Measurements from ENCODE around the gene BBOF1.
"Not testable (repeated sequence)": the region's sequence is repeated elsewhere in the genome, so short reads cannot be mapped to it uniquely, and the experiment has no call there.

BBOF1 gene, protein sequence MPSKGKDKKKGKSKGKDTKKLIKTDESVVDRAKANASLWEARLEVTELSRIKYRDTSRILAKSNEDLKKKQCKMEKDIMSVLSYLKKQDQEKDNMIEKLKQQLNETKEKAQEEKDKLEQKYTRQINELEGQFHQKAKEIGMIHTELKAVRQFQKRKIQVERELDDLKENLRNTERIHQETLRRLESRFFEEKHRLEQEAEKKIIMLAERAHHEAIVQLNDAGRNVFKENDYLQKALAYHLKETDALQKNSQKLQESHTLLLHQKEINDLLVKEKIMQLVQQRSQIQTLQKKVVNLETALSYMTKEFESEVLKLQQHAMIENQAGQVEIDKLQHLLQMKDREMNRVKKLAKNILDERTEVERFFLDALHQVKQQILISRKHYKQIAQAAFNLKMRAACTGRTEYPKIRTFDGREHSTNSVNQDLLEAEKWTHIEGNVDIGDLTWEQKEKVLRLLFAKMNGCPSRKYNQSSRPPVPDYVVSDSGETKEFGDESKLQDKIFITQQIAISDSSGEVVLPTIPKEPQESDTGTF

DNA sequence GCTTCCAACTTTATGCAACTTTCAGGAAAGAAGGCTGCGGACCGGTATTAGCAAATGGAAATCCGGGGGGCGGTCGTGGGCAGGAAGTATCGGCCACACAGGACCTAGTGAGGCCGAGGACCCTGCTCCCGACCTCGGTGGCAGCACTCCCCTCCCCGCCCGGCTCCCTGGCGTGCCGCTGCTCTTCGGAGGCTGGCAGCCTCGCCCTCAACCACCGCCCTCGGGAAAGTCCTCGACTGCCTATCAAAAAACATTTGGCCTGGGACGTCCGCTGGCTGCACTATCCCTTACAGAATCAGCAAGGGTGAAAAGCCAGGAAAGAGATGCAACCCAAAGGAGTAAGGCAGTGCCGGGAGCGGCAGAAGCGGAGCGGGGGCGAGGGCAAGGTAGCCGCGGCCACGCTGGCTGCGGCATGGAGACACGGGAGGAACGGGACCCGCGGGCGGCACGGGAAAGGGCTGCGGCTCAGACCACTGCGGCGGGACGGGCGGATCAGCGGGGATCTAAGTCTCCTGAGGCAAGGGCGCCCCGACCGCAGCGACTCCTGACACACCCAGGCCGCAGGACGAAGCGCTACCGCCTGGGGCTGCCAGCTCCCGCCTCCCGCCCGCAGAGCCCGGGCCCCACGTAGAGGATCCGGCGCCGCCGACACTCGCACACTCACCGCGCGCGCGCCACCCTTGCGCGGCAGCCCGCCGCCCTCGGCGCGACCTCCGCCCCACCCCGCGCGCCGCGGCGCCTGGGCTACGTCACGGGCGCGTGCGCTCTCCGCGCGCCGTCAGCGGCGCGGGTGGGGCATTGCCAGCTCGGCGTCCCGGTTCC is at the start of gene BBOF1, which contains the start of gene ENTPD5:
Gene BBOF1 (plus strand): TSS at position 764 of the 822 bp plus-strand sequence. CDS start 130 bp downstream, outside the sequence.
Gene ENTPD5 (minus strand): TSS at position 703 of the 822 bp plus-strand sequence. CDS start 31,186 bp downstream, outside the sequence.
- peak; percentile 83 for DNase-seq

DNA sequence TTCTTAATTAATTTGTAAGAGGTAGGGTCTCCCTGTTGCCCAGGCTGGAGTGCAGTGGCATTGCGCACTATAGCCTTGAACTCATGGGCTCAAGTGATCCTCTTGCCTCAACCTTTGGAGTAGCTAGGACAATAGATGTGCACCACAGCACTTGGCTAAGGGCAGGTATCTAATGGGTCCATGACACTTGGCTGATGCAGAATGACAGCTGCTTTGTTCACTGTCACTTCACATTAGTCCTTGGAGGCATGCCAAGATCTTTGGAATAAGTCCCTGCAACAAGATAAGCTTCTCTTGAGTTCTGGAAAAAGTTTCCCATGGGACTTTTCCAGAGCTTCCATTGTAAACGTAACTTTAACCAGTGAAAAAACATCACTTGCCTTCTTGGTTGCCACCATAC is 45.7 kb upstream of the BBOF1 start:
- no peak for DNase-seq

DNA sequence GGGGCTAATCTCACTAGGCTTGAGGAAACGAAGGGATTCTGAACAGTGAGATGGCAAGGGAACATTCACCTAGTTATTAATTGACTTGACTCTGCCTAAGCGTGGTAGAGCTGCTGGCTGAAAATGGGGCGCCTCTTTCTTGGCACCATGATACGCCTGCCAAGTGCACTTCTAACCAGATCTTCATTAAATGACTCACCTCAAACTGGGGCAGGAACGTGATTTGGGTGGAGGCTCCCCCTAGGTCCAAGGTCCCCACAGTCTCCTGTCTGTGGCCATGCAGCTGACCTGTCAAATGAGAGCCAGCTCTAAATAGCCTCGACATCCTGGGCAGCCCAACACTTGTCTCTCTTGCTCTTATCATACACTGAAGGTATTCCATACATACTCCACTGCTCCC is 43.0 kb upstream of the BBOF1 start:
- no peak for DNase-seq

DNA sequence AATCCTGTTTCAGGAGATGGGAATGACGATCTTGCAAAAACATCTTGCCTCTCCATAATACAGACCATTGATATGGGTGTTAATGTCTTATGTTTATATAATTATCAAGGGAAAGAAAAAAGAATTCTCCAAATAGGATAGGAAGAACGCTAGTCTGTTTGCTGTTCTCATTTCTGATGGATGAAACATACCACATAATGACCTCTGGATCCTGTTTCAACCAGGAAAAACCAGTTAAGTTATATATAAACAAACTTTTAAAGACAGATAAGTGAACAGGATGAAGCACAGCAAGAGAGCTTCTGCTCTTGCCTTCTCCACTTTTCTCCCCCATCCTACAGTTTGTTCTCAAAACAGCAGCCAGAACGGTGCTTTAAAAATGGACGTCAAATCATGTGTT is 41.3 kb upstream of the BBOF1 start:
- no peak for DNase-seq

DNA sequence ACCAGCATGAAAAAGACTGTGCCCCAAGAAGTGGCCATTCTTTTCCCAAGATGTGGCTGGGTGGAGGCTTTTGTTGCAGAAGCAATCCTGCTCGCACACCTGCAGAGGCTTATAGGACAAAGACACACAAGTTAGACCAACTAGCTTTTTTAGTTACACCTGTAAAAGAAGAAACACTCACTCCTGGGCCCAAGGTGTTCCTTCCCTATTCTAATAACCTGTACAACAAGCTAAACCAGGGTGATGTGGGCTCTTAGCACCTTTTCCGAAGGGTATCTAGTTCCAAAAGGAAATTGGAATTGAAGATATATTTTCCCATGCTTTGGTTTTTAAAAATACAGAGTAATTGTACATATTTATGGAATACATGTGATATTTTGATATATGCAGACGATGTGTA is 31.1 kb upstream of the BBOF1 start:
- DNase-seq, result no peak

DNA sequence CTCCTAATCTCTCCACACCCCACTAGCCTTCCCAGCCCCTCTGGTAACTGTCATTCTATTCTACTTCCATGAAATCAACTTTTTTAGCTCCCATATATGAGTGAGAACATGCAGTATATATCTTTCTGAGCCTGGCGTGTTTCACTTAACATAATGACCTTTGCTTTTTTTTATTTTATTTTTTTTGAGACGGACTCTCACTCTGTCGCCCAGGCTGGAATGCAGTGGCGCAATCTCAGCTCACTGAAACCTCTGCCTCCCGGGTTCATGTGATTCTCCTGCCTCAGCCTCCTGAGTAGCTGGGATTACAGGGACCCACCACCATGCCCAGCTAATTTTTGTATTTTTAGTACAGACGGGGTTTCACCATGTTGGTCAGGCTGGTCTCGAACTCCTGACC is 30.5 kb upstream of the BBOF1 start:
- DNase-seq, result not testable (repeated sequence)

DNA sequence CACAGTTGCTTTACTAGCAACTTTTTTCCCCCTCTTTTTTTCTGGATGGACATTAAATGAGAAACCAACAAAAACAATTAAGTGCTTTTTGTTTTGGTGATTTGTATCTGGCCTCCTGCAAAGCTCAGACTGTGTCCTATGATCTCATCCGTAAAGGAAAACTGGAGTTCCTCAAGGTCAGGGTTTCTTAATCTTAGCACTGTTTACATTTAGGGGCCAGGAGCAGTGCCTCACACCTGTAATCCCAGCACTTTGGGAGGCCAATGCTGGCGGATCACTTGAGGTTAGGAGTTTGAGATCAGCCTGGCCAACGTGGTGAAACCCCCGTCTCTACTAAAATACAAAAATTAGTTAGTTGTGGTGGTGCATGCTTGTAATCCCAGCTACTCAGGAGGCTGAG is 28.1 kb upstream of the BBOF1 start:
- no peak for DNase-seq

DNA sequence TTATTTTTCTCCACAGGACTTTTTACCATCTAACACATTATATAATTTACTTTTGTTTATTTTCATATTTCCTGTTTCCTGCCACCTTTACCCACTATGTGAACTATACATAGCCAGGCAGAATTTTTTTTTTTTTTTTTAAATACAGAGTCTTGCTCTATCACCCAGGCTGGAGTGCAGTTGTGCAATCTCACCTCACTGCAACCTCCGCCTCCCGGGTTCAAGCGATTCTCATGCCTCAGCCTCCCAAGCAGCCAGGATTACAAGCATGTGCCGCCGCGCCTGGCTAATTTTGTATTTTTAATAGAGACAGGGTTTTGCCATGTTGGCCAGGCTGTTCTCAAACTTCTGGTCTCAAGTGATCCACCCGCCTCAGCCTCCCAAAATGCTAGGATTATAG is 24.2 kb upstream of the BBOF1 start:
- DNase-seq, result not testable (repeated sequence)

DNA sequence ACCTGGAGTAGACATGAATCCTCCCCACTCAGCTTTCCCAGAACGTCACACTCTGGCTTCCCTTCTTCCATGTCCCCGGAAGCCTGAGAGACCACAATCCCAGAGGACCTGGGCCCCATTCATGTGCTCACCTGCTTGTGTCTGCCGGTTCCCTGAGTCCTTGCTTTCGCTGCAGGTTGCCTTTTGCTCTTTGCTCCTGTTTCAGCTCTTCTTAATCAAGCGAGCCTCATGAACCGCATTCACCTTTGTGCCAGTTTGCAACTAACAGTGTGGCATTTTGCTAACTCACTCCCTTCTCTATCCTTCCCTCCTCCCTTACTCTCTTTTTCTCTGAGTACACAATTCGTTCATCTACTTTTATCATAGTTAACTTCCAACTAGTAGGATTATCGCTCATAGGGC is 23.2 kb upstream of the BBOF1 start:
- DNase-seq, result no peak

DNA sequence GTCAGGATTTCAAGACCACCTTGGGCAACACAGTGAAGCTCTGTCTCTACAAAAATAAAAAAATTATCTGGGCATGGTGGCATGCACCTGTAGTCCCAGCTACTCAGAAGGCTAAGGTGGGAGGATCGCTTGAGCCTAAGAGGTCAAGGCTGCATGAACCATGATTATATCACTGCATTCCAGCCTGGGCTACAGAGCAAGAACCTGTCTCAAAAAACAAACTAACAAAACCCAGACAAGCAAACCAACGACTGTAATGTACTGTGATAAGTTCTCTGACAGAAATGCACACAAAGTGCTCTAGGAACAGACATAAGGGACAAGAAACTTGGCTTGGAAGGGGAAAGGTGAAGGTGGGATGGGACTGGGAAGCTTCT is 22.4 kb upstream of the BBOF1 start:
- DNase-seq, result no peak

DNA sequence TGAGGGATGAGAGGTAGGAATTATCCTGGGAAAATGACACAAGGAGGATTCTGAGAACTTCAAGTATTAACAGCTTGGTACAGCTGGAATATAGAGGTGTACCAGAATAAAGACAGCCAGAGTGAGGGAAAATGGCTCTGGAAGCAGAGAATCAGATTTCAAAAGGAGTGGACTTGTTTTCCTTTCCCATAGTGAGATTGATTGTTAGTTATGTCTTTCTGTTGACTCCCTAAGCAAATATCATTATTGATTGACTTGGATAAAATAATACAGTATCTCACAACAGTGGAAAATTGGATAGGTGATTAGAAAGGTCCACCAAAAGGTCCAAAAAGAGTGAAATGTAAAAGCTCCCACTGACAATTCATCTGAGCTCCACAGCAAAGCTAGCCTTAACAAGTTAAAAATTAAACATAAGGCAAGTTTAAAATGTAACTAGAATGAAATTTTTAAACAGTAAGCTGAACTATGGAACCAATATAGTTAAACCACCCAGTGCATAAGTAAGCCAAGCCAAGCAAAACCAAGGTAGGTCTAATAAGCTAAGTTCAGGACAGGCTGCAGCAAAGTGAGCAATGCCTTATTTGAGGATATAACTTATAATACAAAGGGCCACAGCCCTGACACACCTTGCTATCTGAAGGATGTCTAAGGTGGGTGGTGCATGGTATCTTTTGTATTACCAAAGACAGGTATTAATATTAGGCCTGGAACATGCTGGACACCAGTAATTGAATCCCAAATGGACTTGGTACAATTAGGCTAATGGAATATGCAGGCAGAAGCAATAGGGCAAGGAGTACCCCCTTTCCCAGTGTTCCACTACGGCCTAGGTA is 21.8 kb upstream of the BBOF1 start:
- DNase-seq, result no peak

DNA sequence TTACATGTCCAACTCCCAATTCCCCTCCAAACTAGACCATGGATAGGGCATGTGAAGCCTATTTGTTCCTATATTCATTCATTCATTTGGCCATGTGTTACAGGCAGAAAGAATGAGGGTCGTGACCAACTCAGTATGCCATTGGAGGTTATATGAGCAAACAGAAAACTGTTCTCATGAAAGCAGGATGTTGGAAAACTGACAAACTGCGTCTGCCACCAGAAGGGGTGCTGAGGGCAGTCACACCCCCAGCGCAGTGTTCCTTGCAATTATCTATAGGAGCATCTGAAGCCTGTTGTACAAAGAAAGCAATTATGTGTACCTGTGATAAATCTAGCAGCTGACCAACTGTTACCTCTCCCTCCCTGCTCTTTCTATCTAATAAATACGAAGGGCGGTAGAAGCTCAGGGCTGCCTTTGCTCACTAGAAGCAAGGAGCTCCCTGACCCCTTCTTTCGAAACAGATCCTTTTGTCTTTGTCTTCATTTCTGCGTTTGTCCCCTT is 21.2 kb upstream of the BBOF1 start:
- DNase-seq, result no peak

DNA sequence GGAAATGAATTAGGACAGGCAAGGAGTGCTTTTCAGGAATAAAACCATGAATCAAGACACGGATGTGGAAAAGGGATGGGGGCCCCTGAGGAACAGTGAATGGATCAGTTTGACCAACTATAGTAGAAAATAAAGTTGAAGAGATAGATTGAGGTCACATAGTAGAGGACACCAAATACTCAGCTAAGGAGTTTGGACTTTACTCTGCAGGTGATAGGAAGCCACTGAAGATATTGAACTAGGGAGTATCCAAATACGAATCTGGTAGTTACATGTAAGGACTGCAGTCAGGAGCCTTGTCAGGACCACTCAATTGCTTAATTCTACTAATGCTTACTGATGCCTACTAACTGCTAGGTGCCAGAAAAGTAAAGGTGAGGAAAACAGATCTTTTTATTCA is 20.4 kb upstream of the BBOF1 start:
- no peak for DNase-seq

DNA sequence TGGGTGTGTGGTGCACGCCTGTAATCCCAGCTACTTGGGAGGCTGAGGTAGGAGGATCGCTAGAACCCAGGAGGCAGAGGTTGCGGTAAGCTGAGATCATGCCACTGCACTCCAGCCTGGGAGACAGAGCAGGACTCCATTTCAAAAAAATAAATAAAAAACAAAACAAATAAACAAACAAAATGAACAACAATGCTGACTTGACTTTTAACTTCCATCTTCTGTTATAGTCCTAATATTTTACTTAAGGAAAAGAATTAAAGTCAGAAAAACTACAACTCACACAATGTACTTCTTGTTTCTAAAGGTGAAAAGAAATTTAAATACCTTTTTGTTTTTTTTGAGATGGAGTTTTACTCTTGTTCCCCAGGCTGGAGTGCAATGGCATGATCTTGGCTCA is 13.5 kb upstream of the BBOF1 start:
- DNase-seq, result not testable (repeated sequence)

DNA sequence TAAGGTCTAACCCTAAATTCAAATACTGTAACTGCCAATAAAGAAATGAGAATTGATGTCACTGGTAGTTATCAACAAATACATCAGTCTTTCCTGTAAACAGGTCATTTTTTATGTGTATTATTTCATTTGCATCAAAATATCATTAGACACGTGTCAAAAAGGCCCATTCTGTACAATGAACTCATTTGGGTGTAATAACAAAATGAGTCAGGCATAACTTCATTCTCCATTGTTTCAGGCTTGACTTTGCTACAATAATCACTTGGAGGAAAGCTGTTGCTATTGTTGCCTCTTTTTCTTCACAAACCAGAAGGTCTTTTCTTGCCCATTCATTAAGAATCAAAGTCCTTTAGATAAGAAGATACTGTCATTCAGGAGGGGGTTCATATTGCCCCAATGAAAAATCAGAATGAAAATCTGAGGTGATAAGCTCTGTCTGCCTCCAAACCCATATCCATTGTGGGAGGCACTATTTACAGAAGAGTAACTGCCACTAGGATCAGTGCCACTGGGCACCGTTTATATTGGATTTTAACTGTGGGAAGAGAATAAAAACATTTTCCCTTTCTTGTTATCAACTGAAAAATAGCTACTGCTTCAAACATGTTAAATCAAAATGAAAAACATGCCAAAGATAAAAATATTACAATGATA is 10.2 kb upstream of the BBOF1 start:
- no peak for DNase-seq

DNA sequence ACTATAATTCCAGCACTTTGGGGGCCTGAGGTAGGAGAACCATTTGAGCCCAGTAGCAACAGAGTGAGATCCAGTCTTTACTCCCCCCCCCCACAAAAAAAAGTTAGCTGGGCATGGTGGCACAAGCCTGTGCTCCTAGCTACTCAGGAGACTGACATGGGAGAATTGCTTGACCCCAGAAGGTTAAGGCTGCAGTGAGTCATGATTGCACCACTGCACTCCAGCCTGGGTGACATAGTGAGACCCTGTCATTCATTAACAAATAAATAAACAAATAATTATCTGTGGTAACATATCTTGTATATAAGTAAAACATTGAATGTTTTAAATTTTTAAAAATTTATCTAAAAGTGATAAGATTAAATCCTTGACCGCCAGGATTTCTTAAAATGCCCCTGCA is 4.8 kb upstream of the BBOF1 start:
- DNase-seq, result no peak

DNA sequence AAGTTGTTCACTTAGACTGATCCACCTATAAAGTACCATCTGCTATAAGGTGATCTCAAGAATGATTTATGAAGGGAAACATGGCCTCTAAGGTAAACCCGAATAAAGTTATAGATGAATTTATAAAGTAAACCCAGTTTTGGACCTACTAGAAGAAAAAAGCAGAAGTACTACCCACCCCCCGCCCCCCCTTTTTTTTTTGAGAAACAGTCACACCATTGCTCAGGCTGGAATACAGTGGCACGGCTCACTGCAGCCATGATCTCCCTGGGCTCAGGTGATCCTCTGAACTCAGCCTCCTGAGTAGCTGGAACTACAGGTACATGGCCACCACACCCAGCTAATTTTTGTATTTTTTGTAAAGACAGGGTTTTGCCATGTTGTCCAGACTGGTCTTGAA is 4.0 kb upstream of the BBOF1 start:
- no peak for DNase-seq

DNA sequence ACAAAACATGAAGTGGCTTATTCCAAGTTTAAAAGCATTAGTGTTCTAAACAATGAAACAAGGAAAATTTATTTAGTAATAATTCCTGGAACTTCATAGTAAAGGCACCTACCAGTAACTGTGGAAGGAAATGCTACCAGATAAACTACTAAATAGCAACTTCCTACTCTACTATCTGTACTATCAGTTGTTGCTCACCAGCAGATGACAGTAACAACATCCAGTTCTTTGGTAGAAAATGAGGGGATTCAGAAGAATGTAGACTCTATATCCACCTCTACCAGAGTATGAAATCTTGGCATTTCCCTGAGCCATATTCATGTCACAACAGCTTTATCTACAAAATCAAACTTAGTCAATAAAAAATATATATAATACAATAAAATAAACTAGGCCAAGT is 3.2 kb upstream of the BBOF1 start:
- no peak for DNase-seq

DNA sequence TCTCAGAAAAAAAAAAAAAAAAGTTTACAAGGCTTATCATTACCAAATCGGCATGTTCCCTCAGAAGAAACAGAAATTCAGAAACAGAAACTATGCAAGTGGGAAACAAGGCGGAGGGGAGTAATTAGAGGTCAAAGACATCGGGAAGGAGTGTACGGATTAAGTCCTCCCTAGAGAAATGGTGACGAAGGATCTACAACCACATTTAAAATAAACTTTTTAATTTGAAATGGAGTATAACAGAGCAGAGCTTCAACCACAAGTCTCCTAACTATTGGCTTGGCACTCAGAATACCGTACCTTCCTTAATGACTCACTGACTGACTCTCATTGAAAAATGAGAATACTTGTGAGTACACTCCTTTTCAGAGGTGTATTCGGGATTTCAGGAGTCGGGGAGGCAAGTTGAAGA is 969 bp upstream of the BBOF1 start:
- no peak for DNase-seq

DNA sequence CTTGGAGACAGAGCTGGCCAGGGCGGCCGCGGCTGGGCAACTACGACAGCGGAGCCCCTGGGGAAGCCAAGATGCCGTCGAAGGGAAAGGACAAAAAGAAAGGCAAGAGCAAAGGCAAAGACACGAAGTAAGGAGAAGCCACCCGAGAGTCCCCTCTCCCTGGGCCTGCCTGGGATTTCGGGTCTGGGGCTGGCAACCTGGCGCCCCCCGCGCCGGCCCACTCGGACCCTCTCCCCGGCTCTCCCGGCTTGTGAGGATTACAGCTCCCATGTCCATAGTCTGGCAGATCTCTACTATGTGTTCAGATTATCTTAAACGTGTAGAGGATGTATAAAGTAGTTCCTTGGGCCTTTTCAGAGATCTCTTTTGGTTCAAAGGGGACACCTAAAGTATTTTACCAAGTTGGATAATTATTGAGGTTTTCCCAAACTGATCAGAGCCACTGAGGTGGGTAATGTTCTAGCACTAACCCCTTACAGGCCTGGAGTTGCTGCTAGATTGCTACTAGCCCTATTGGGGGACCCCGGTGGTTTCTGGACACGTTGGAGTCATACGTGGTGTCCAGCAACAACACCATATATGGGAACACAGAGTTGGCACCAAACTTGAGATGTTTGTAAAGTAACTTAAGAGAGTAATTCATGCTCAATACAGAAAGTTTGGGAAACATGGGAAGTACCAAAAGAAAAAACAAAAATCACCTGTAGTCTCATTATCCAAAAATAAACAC is 424 bp downstream of the BBOF1 start:
- DNase-seq, result no peak

DNA sequence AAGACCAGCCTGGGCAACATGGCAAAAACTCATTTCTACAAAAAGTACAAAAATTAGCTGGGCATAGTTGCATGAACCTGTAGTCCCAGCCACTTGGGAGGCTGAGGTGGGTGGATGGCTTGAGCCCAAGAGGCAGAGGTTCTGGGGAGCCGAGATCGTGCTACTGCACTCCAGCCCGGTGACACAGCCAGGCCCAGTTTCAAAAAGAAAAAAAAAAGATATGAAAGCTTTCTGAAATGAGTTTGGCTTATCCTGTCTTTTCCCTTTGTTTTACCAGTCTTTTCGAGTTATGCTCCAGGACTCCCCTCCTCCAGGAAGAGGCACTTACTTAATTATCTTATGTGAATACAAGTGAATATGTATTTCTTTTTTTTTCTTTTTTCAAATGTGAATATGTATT is 3.2 kb downstream of the BBOF1 start:
- DNase-seq, result no peak
